GM19397 (cell line): ENCODE data around the gene GAB1.

Experiments
- ATAC-seq: cut with Tn5 transposase; IDR thresholded peaks from one replicate; pipeline ENCODE4 v1.9.1; 2021; ENCODE audit warnings: mild to moderate bottlenecking, moderate library complexity; ENCODE audit not compliant: unreplicated experiment

Gene GAB1

GRCh38 chr4:143357161-143357845 is 20.6 kb downstream of the GAB1 start:
- no peak for ATAC-seq

GRCh38 chr4:143358419-143358818 is 21.7 kb downstream of the GAB1 start:
- ATAC-seq, result no peak

DNA sequence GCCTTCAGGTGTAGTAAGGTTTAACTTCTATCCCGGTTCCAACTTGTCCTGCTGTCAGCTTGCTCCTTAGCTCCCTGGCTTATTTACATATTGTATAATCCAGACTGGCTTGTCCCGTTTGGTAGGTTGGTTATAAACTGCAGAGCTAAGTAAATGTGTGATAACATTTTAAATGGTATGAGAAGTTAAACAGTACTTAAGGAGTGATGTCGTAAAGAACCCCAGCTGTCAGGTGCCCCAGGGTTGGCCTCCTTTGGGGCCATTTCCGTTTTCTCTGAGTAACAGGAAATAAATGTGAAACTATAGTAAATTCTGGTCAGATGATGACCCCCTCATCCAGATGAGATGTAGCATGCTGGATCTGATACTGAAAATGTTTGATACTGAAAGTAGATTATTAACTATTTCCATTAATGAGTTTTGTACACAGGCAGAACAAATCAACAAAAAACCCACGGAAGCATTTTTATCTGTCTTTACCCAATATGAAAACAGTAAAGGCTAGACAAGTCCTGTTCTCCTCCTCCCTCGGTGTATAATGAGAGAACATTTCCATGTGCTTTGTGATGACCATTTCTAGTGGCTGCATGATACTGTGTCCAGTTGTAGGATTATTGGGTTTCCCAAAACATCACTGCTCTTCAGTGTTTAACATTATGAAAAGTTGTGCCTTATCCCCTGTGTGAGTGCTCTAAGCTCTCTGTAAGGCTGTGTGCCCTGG is 22.4 kb downstream of the GAB1 start:
- peak; percentile 79 for ATAC-seq

DNA sequence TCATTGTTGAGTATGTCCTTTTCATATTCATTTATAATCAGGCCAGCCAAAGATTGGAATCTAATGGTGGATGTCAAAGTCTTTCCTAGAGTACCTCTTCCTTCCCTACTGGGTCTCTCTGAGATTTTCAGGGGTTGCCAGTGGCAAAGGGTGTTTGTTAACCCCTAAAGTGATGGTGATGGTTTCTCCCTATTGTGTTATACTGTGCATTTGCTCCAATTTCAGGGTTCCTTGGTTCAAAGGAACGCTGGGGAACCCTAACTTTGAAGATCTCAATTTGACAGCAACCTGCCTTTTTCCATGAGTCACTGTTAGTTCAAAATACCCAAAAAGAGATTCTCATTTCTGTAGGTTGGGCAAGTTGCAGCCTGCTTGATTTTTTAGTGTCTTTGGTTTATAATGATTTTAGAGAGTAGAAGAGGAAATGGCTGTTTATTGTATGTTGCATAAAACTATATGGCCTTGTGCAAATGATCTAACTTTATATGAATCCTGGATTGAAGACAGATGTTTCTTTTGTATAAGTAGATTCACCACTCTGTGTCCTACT is 23.0 kb downstream of the GAB1 start:
- no peak for ATAC-seq

DNA sequence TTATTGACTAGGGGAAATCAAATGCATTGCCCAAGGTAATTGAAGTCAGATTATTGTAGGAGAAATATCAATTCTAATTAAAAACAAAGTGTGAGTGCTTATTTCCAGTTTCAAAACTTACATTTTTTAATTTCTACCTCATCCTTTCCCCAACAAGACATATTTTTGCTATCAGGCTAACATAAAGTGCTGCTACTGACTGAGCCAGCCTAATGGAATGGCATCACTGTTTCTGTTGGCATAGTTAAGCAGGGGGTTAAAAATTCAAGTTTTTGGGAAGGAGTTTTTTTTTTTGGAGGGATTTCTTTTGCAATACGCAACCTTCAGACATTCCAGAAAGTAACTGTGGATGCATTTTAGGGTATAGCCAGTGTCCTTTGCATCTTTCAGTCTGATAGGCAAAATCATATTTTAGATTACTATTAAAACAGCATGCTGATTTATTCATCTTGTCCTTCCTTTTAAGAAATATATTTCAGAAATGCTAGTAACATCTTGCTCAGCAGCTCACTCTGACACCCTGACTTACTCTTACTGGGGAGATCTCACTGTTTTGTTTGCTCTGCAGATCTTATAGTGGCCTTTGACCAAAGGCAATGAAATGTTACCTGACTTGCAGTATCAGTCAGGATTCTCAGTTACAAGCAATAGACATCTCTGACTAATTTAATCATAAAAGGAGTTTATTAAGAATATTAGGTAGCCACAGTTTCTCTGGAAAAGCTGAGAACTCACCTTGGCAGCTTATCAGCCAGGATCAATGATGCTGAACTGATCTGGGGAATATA is 24.4 kb downstream of the GAB1 start:
- ATAC-seq, result no peak

GRCh38 chr4:143362349-143363046 is 25.8 kb downstream of the GAB1 start:
- no peak for ATAC-seq

DNA sequence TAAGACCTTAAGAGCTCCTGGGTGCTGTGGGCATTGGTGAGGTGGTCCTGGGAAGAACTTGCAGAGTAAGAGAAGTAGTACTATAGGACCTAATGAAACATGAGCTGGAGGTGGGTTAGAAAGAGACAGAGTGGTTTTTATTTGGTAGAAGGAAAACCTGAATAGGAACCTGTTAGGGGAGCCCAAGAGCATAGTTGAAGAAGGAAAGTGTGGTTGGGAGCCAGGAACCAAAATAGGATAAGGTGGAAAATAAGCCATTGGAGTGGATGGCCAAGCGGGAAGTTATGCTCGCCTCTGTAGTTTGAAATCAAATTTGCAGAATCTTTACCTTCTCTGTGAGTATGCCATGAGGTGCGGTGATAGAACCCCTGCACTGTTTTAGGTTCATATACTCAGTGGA is 26.7 kb downstream of the GAB1 start:
- ATAC-seq, result no peak

- ATAC-seq, result no peak
These were observed 27.4 kb downstream of the GAB1 start for GRCh38 chr4:143364063-143364462.

DNA sequence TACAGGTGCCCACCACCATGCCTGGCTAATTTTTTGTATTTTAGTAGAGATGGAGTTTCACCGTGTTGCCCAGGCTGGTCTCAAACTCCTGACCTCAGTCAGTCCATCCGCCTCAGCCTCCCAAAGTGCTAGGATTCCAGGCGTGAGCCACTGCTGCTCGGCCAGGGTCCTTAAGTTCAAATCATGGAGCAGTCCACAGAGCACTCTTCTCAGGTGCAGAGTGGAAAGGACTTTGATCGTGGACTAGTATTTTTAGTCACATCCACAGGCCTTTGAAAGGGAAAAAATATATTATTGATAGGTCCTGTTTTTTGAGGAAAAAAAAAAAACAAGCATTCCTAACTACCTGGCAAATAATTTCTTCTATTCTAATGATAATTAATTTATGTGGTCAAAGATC is 31.2 kb downstream of the GAB1 start:
- ATAC-seq, result no peak

- no peak for ATAC-seq
These were observed 32.9 kb downstream of the GAB1 start for GRCh38 chr4:143369552-143369951.

- ATAC-seq, result peak; percentile 68
These were observed 35.6 kb downstream of the GAB1 start for GRCh38 chr4:143372093-143372915.

DNA sequence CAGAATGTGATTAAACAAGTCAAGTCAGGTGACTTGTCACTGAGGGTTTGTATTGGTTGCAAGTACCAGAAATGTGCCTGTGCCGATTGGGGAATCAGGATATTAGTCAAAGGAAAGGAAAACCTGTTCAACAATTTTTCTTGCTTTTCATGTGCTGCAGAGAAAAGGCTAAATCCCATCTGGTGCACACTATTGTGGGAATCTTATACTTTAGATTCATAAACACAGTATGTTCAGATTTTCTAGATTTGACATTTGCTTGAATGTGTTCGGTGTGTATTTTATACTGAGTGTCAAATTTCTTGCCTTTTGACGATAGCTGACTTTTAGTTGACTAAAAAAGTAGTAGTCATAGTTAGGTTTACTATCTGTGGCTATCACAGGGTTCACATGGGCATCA is 37.6 kb downstream of the GAB1 start:
- no peak for ATAC-seq

- no peak for ATAC-seq
These were observed 38.1 kb downstream of the GAB1 start for GRCh38 chr4:143374771-143375170.

- peak; percentile 45 for ATAC-seq
These were observed 38.8 kb downstream of the GAB1 start for GRCh38 chr4:143375326-143376073.

DNA sequence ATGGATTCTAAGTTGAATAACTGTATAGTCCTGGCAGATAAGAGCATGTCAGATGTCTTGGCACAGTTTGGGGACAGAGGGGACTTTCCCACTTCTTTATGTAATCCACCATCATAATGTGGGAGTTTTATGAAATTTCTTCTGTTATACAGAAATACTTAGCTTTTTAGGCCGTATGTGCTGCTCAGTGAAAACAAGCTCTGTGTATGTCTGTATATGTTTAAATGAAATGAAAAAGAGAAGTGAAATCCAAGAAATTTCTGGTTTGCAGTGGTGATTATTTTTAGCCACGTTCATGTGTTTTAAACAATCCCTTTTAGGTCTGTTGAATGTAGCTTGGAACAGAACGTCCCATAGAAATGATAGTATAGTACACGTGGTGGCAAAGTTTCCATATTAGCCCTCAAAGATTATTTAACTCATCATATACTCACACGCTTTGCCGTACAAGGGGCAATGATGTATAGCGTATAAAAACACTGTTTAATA is 41.0 kb downstream of the GAB1 start:
- peak; percentile 49 for ATAC-seq

GRCh38 chr4:143380629-143381028 is 44.0 kb downstream of the GAB1 start:
- ATAC-seq, result no peak

DNA sequence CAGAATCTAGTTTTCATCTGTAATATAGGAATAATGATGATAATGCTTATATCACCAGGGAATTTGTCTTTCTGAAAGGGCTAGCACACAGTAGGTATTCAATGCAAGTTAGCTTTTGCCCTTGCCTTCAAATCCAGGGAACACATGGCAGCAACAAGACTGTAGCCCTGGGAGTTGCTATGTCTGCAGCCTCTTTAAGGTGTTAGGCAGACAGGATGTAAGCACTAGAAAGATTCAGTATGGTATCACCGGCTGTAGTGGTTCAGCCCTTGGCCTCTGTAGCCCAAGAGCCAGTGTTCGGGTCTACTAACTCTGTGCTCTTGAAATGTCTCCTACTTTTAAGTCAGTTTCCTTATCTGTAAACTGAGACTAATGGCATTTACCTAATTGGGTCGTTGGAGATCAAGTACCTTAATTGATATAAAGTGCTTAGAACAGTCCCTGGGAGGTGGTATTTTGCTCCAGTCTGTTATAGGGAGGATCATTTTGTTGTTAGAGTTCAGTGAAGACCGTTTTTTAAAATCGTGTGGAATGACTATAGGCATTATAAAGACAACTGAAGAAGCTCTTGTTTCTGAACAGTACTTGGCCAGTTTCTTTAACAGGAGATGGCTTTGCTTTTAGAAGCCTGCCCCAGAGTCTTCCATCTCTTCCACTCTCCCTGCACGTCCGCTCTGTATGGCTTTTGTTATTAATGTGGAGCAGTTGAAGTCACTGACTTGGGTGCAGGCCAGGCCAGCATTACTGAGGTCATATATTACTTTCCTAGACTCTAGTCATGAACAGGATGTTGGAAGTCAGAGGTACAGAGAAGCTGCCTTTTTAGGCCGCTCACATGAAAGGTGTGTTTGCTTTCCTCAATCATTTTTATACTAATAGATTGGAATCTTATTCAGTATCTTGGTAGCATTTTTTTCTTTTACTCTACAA is 44.8 kb downstream of the GAB1 start:
- peak; percentile 44 for ATAC-seq

DNA sequence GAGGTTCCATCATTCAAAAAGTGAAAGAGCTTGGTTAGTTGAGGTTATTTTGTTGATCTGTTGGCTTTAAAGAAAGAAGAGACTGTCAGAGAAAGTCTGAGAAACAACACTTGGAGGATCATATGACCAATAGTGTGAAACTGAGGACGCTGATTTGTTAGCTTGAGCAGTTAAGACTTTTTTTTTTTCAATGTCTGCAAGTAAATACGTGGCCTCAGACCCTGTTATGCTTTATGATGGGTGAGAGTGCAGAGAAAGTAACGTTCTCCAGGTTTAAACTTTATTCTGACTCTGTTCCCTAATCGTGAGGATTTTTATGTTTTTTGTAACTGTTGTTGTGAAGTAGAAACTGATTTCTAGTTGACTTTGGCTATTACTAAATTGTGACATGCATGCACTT is 45.9 kb downstream of the GAB1 start:
- no peak for ATAC-seq
